ENCODE data around the gene FANCC.
"Not testable (repeated sequence)": the region's sequence is repeated elsewhere in the genome, so short reads cannot be mapped to it uniquely, and the experiment has no call there.

Gene FANCC

GRCh38 chr9:95282332-95282731 is 35.2 kb downstream of the FANCC start:
- no peak for TF ChIP-seq ZNF274 (IDR thresholded peaks at IDR 0.05; ENCODE audit: low read depth, low read length)
- H3K4me3 ChIP-seq (ENCODE audit: low read length) = no peak overlapping the region

- TF ChIP-seq ZNF274 (IDR thresholded peaks at IDR 0.05; ENCODE audit: low read depth, low read length) = no peak
- H3K4me3 ChIP-seq (ENCODE audit: low read length) = no peak overlapping the region
Observed at GRCh38 chr9:95280745-95281144, 36.8 kb downstream of the FANCC start.

- no peak overlapping the region for H3K4me3 ChIP-seq (ENCODE audit: low read length)
- no peak for TF ChIP-seq ZNF274 (IDR thresholded peaks at IDR 0.05; ENCODE audit: low read depth, low read length)
Observed at GRCh38 chr9:95277509-95277908, 40.0 kb downstream of the FANCC start.

- TF ChIP-seq ZNF274 (IDR thresholded peaks at IDR 0.05; ENCODE audit: low read depth, low read length) = no peak
- H3K4me3 ChIP-seq (ENCODE audit: low read length) = no peak overlapping the region
Observed at GRCh38 chr9:95276395-95276954, 41.0 kb downstream of the FANCC start.

GRCh38 chr9:95274160-95274559 is 43.3 kb downstream of the FANCC start:
- H3K4me3 ChIP-seq (ENCODE audit: low read length) = not testable (repeated sequence)

DNA sequence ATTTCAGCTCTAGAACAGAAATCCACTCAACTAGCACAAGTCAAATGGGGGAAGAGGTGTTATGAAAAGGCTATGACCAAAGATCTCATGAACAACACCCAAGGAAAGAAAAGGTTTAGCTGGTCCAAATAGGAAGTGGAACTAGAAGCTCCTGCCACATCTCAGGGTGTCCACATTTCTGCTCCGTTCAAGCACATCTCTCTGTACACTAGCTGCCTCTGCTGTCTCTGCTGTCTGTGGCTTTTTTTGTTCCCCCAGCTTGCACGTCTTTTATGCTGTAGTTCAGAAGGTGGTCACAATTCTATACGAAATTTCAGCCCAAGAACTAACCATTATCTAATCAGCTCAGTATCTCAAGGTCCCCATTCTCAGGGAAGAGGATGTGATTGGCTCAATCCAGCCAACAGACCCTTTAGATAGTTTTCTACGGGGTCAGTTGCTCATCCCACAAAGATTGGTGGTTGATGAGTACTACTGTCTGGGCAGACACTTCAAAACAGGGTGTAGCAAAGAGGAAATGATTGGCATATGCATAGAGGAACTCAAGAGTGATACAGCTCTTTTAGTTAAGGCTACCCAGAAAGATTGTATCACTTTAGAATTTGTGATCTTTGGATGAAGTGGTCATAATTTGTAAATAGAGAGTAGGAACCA is 44.0 kb downstream of the FANCC start:
- TF ChIP-seq ZNF274 (IDR thresholded peaks at IDR 0.05; ENCODE audit: low read depth, low read length) = no peak
- no peak overlapping the region; the same call in 1 of the 2 replicates for H3K4me3 ChIP-seq (ENCODE audit: low read length)

- no peak for TF ChIP-seq ZNF274 (IDR thresholded peaks at IDR 0.05; ENCODE audit: low read depth, low read length)
- no peak overlapping the region for H3K4me3 ChIP-seq (ENCODE audit: low read length)
Observed at GRCh38 chr9:95272830-95273229, 44.7 kb downstream of the FANCC start.

GRCh38 chr9:95270790-95271189 is 46.7 kb downstream of the FANCC start:
- no peak overlapping the region for H3K4me3 ChIP-seq (ENCODE audit: low read length)
- TF ChIP-seq ZNF274 (IDR thresholded peaks at IDR 0.05; ENCODE audit: low read depth, low read length) = no peak

- not testable (repeated sequence) for H3K4me3 ChIP-seq (ENCODE audit: low read length)
Observed at GRCh38 chr9:95269803-95270773, 47.4 kb downstream of the FANCC start.

- no peak overlapping the region for H3K4me3 ChIP-seq (ENCODE audit: low read length)
- no peak for TF ChIP-seq ZNF274 (IDR thresholded peaks at IDR 0.05; ENCODE audit: low read depth, low read length)
Observed at GRCh38 chr9:95268681-95269080, 48.8 kb downstream of the FANCC start.

GRCh38 chr9:95266649-95267048 is 50.9 kb downstream of the FANCC start:
- TF ChIP-seq ZNF274 (IDR thresholded peaks at IDR 0.05; ENCODE audit: low read depth, low read length) = no peak
- peak overlapping the region; percentile 43; the same call in 1 of the 2 replicates for H3K4me3 ChIP-seq (ENCODE audit: low read length)

DNA sequence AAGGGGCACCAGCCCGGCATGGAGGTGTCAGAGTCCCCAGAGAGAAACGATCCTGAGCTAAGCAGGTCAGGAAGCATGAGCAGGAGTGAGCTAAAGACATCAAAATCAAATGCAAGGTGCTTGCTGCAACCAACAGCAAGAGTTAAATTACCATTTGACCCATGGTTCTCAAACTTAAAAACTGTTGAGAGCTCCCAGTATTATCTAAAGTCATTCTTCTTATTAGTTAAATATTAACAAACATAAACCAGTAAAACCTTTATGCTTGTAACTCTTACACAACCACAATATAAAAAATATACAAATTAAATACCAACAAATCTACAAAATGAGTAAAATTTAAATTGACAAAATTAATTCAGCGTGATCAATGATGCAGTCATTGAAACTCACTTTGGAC is 51.5 kb downstream of the FANCC start:
- TF ChIP-seq ZNF274 (IDR thresholded peaks at IDR 0.05; ENCODE audit: low read depth, low read length) = no peak
- H3K4me3 ChIP-seq (ENCODE audit: low read length) = no peak overlapping the region

DNA sequence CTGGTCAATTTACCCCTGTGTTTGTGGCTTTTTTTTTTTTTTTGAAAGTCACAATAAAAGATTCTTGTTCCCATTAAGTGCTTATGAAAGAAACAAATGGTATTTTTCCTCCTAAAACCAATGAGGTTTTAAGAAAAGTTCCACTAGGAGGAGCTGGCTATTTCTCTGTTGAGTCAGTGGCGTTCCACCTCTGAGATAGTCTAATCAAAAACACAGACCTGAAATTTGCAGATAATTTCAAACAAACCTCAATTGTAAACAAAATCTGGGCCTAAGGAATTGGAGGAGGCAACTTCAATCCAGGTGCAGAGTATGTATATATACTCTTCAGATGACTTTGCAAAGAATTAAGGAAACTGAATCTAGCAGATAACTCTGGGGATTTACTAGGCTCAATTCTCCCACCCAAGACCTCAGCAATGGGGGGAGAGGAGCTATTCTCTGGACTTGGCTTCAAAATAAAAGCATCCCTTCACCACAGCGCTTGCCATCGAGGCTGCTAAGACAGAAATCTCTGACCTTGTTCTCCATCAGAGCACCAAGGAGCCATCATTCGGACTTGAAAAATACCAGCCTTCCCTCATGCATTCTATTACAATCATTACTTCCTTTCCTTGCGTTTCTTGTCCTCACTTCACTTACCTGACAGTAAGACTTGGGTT is 52.4 kb downstream of the FANCC start:
- H3K4me3 ChIP-seq (ENCODE audit: low read length) = no peak overlapping the region

DNA sequence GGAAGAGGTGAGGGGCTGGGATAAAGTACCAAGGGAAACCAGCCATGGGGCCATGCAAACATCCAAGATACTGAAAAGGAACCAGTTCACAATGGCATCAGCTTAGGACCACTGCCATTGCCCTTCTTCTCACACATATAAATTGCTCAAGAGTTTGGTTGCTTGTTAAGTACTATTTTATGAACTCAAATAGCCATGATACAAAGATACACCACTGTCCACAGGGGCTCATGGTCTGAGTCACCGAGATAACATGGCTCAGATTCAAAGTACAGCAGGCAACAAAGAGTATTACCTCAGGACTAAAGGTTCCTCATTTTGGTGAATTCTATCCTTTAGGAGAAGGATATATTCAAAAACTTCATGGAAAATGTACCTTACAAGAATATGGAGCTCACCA is 55.6 kb downstream of the FANCC start:
- no peak for TF ChIP-seq ZNF274 (IDR thresholded peaks at IDR 0.05; ENCODE audit: low read depth, low read length)
- no peak overlapping the region for H3K4me3 ChIP-seq (ENCODE audit: low read length)

More for the DNA sequence above, 52.4 kb downstream of the FANCC start:
- no peak for TF ChIP-seq ZNF274 (IDR thresholded peaks at IDR 0.05; ENCODE audit: low read depth, low read length)
